Gastroesophageal sphincter (tissue), 3 donors: ENCODE measurements around the gene VPS45.

Experiments used
- CTCF ChIP-seq, 4 experiments: fragments of 200-600 bp in 2 of 4; fragments of 450-650 bp in 2 of 4; sonication (generic) in 1 of 4; IDR thresholded peaks; one replicate each; pipeline ENCODE4 v1.5.1; 2017 to 2019; ENCODE audit warnings: antibody characterized with exemption in 4 of 4, mild to moderate bottlenecking in 2 of 4, moderate library complexity in 2 of 4
- EP300 ChIP-seq: sonication (generic); formaldehyde crosslinking; IDR thresholded peaks from one replicate; pipeline ENCODE4 v1.6.1; 2017; ENCODE audit warnings: antibody characterized with exemption, mild to moderate bottlenecking
- POLR2A ChIP-seq, 2 donors: fragments of 450-650 bp; IDR thresholded peaks; one replicate each; pipeline ENCODE4 v1.6.1; 2017; ENCODE audit warnings: antibody characterized with exemption in 2 of 2, mild to moderate bottlenecking in 2 of 2, moderate library complexity in 1 of 2

DNA sequence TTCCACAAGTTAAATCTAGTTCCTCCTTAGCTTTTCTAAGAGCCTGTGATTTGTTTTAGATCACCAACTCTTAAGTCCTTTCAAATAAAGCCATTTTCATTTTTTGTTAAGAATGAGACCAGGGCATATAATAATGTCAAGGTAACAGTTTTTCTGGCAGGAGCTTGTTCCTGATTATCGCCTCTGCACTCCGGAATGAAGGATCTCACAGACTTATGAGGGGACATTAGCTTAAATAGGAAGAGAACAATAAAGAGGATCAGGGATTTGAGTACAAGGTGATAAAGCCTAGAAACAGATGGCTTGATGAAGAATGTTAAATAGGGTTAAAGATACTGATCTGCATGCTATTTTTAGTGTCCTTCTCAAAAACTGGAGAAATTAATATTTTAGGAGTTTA lies 43.4 kb upstream of the VPS45 start:
- TF ChIP-seq CTCF (IDR thresholded peaks at IDR 0.05) (no peak), EP300 (no peak), POLR2A (IDR thresholded peaks at IDR 0.05) (no peak)
